ENCODE results near the gene MAGOH.
"Not testable (repeated sequence)": the region's sequence is repeated elsewhere in the genome, so short reads cannot be mapped to it uniquely, and the experiment has no call there.

Gene MAGOH

GRCh38 chr1:53284224-53285020, 46.1 kb upstream of the MAGOH start:
- DNase-seq: no peak
- H3K36me3 ChIP-seq (ENCODE audit: control insufficient read depth in 1 of 2, insufficient read depth in 2 of 2, low read depth in 1 of 2, low read length in 2 of 2): peaks cover 10 to 19% of the 10 kb centered on the region in 2 experiments
- no peak overlapping the region for H3K14ac ChIP-seq (ENCODE audit: low read length in 2 of 2)
- H2BK5ac ChIP-seq (ENCODE audit: low read depth, low read length, poor library complexity, severe bottlenecking): no peak overlapping the region
- H2BK120ac ChIP-seq (ENCODE audit: low read depth, low read length): no peak overlapping the region
- H3K18ac ChIP-seq (ENCODE audit: low read depth in 1 of 2, low read length in 2 of 2): no peak overlapping the region
- no peak overlapping the region for H3K4ac ChIP-seq (ENCODE audit: low read depth in 1 of 2, low read length in 2 of 2)
- no peaks in the 10 kb centered on the region for H3K27me3 ChIP-seq (ENCODE audit: control insufficient read depth in 1 of 2, insufficient read depth in 1 of 2, low read length in 2 of 2)
- H3K4me2 ChIP-seq (ENCODE audit: low read length, poor library complexity, severe bottlenecking): no peak overlapping the region
- H4K8ac ChIP-seq (ENCODE audit: low read length): no peak overlapping the region
- H2AFZ ChIP-seq (ENCODE audit: low read depth, low read length): no peak overlapping the region
- no peak overlapping the region for H3K23ac ChIP-seq (ENCODE audit: low read length in 2 of 2)
- no peaks in the 10 kb centered on the region for H3K79me1 ChIP-seq (replicated peaks; ENCODE audit: low read length, poor library complexity, severe bottlenecking)
- no peak overlapping the region for H3K4me3 ChIP-seq (ENCODE audit: insufficient read depth in 1 of 2, low read depth in 1 of 2, low read length in 2 of 2)
- no peak overlapping the region for H2BK15ac ChIP-seq (ENCODE audit: low read depth, poor library complexity, severe bottlenecking)
- H2AK5ac ChIP-seq (ENCODE audit: low read length, severe bottlenecking): no peak overlapping the region
- no peak overlapping the region for H3K9ac ChIP-seq (ENCODE audit: low read length)
- no peak overlapping the region for H4K91ac ChIP-seq (ENCODE audit: low read length)
- H3K9me3 ChIP-seq (ENCODE audit: control insufficient read depth, low read length): no peaks in the 10 kb centered on the region
- 93% methylated on average over 7 of the region's 8 CpGs for WGBS
- H3K4me1 ChIP-seq (ENCODE audit: control insufficient read depth, insufficient read depth, low read depth, low read length): peaks cover 3% of the 10 kb centered on the region
- H2BK12ac ChIP-seq (ENCODE audit: low read length in 2 of 2): no peak overlapping the region
- H3K27ac ChIP-seq (ENCODE audit: low read length, poor library complexity, severe bottlenecking): no peak overlapping the region

GRCh38 chr1:53283156-53283555, 44.8 kb upstream of the MAGOH start:
- H3K4me3 ChIP-seq (ENCODE audit: insufficient read depth in 1 of 2, low read depth in 1 of 2, low read length in 2 of 2); H2BK15ac ChIP-seq (ENCODE audit: low read depth, poor library complexity, severe bottlenecking); H3K4me1 ChIP-seq (ENCODE audit: control insufficient read depth, insufficient read depth, low read depth, low read length); H3K4ac ChIP-seq (ENCODE audit: low read depth in 1 of 2, low read length in 2 of 2); H3K27ac ChIP-seq (ENCODE audit: low read length, poor library complexity, severe bottlenecking); H3K9me3 ChIP-seq (ENCODE audit: control insufficient read depth, low read length); H3K27me3 ChIP-seq (ENCODE audit: control insufficient read depth in 1 of 2, insufficient read depth in 1 of 2, low read length in 2 of 2); H2BK120ac ChIP-seq (ENCODE audit: low read depth, low read length); H2AK5ac ChIP-seq (ENCODE audit: low read length, severe bottlenecking); H4K91ac ChIP-seq (ENCODE audit: low read length); H2BK5ac ChIP-seq (ENCODE audit: low read depth, low read length, poor library complexity, severe bottlenecking); H3K18ac ChIP-seq (ENCODE audit: low read depth in 1 of 2, low read length in 2 of 2); H3K9ac ChIP-seq (ENCODE audit: low read length); H2AFZ ChIP-seq (ENCODE audit: low read depth, low read length); H3K14ac ChIP-seq (ENCODE audit: low read length in 2 of 2); DNase-seq; H4K8ac ChIP-seq (ENCODE audit: low read length); H3K23ac ChIP-seq (ENCODE audit: low read length in 2 of 2); H3K4me2 ChIP-seq (ENCODE audit: low read length, poor library complexity, severe bottlenecking); H3K79me1 ChIP-seq (replicated peaks; ENCODE audit: low read length, poor library complexity, severe bottlenecking); H2BK12ac ChIP-seq (ENCODE audit: low read length in 2 of 2): not testable (repeated sequence)
- 95% methylated on average over 4 of the region's 12 CpGs for WGBS
- H3K36me3 ChIP-seq (ENCODE audit: control insufficient read depth in 1 of 2, insufficient read depth in 2 of 2, low read depth in 1 of 2, low read length in 2 of 2): peaks cover 7 to 17% of the 10 kb centered on the region in 2 experiments

GRCh38 chr1:53281133-53281532, 42.8 kb upstream of the MAGOH start:
- H3K9me3 ChIP-seq (ENCODE audit: control insufficient read depth, low read length): no peaks in the 10 kb centered on the region
- H2BK5ac ChIP-seq (ENCODE audit: low read depth, low read length, poor library complexity, severe bottlenecking): no peak overlapping the region
- no peak for DNase-seq
- H2AK5ac ChIP-seq (ENCODE audit: low read length, severe bottlenecking): no peak overlapping the region
- H3K79me1 ChIP-seq (replicated peaks; ENCODE audit: low read length, poor library complexity, severe bottlenecking): no peaks in the 10 kb centered on the region
- H3K4ac ChIP-seq (ENCODE audit: low read depth in 1 of 2, low read length in 2 of 2): no peak overlapping the region
- H3K23ac ChIP-seq (ENCODE audit: low read length in 2 of 2): no peak overlapping the region
- H2BK120ac ChIP-seq (ENCODE audit: low read depth, low read length): no peak overlapping the region
- no peak overlapping the region for H3K27ac ChIP-seq (ENCODE audit: low read length, poor library complexity, severe bottlenecking)
- H3K36me3 ChIP-seq (ENCODE audit: control insufficient read depth in 1 of 2, insufficient read depth in 2 of 2, low read depth in 1 of 2, low read length in 2 of 2): peaks cover 12 to 13% of the 10 kb centered on the region in 2 experiments
- no peaks in the 10 kb centered on the region for H3K4me1 ChIP-seq (ENCODE audit: control insufficient read depth, insufficient read depth, low read depth, low read length)
- H3K27me3 ChIP-seq (ENCODE audit: control insufficient read depth in 1 of 2, insufficient read depth in 1 of 2, low read length in 2 of 2): no peaks in the 10 kb centered on the region
- H4K8ac ChIP-seq (ENCODE audit: low read length): no peak overlapping the region
- no peak overlapping the region for H2AFZ ChIP-seq (ENCODE audit: low read depth, low read length)
- no peak overlapping the region for H3K4me3 ChIP-seq (ENCODE audit: insufficient read depth in 1 of 2, low read depth in 1 of 2, low read length in 2 of 2)
- no peak overlapping the region for H3K14ac ChIP-seq (ENCODE audit: low read length in 2 of 2)
- H3K9ac ChIP-seq (ENCODE audit: low read length): no peak overlapping the region
- no peak overlapping the region for H3K4me2 ChIP-seq (ENCODE audit: low read length, poor library complexity, severe bottlenecking)
- H3K18ac ChIP-seq (ENCODE audit: low read depth in 1 of 2, low read length in 2 of 2): no peak overlapping the region
- H2BK12ac ChIP-seq (ENCODE audit: low read length in 2 of 2): no peak overlapping the region
- no peak overlapping the region for H4K91ac ChIP-seq (ENCODE audit: low read length)
- 96% methylated on average over 9 of the region's 9 CpGs for WGBS
- H2BK15ac ChIP-seq (ENCODE audit: low read depth, poor library complexity, severe bottlenecking): no peak overlapping the region

GRCh38 chr1:53280496-53280895, 42.2 kb upstream of the MAGOH start:
- no peak for DNase-seq
- no peak overlapping the region for H3K4me3 ChIP-seq (ENCODE audit: insufficient read depth in 1 of 2, low read depth in 1 of 2, low read length in 2 of 2)
- no peak overlapping the region for H2BK15ac ChIP-seq (ENCODE audit: low read depth, poor library complexity, severe bottlenecking)
- H2BK120ac ChIP-seq (ENCODE audit: low read depth, low read length): no peak overlapping the region
- no peak overlapping the region for H2AFZ ChIP-seq (ENCODE audit: low read depth, low read length)
- H3K9ac ChIP-seq (ENCODE audit: low read length): no peak overlapping the region
- H3K27ac ChIP-seq (ENCODE audit: low read length, poor library complexity, severe bottlenecking): no peak overlapping the region
- H3K4ac ChIP-seq (ENCODE audit: low read depth in 1 of 2, low read length in 2 of 2): no peak overlapping the region
- H2AK5ac ChIP-seq (ENCODE audit: low read length, severe bottlenecking): no peak overlapping the region
- H3K23ac ChIP-seq (ENCODE audit: low read length in 2 of 2): no peak overlapping the region
- no peak overlapping the region for H4K91ac ChIP-seq (ENCODE audit: low read length)
- no peaks in the 10 kb centered on the region for H3K79me1 ChIP-seq (replicated peaks; ENCODE audit: low read length, poor library complexity, severe bottlenecking)
- no peaks in the 10 kb centered on the region for H3K9me3 ChIP-seq (ENCODE audit: control insufficient read depth, low read length)
- no peak overlapping the region for H2BK12ac ChIP-seq (ENCODE audit: low read length in 2 of 2)
- peaks cover 11 to 15% of the 10 kb centered on the region in 2 experiments for H3K36me3 ChIP-seq (ENCODE audit: control insufficient read depth in 1 of 2, insufficient read depth in 2 of 2, low read depth in 1 of 2, low read length in 2 of 2)
- WGBS: 96% methylated on average over 8 of the region's 8 CpGs
- no peak overlapping the region for H3K14ac ChIP-seq (ENCODE audit: low read length in 2 of 2)
- H2BK5ac ChIP-seq (ENCODE audit: low read depth, low read length, poor library complexity, severe bottlenecking): no peak overlapping the region
- H3K27me3 ChIP-seq (ENCODE audit: control insufficient read depth in 1 of 2, insufficient read depth in 1 of 2, low read length in 2 of 2): no peaks in the 10 kb centered on the region
- H3K4me2 ChIP-seq (ENCODE audit: low read length, poor library complexity, severe bottlenecking): no peak overlapping the region
- H3K18ac ChIP-seq (ENCODE audit: low read depth in 1 of 2, low read length in 2 of 2): no peak overlapping the region
- H4K8ac ChIP-seq (ENCODE audit: low read length): no peak overlapping the region
- H3K4me1 ChIP-seq (ENCODE audit: control insufficient read depth, insufficient read depth, low read depth, low read length): no peaks in the 10 kb centered on the region

Data from mesenchymal stem cell (in vitro differentiated cells and primary cell).